GM18505 (cell line): ENCODE measurements around the gene TRNT1.

ENCODE experiments used
- ATAC-seq: cut with Tn5 transposase; IDR thresholded peaks from one replicate; pipeline ENCODE4 v1.9.1; 2021; ENCODE audit not compliant: unreplicated experiment
- POLR2A ChIP-seq: IDR thresholded peaks from 4 replicates; pipeline ENCODE4 v1.6.1; 2011; ENCODE audit warnings: borderline replicate concordance; ENCODE audit not compliant: insufficient read depth, insufficient read length; ENCODE audit errors: extremely low read depth

Gene TRNT1

DNA sequence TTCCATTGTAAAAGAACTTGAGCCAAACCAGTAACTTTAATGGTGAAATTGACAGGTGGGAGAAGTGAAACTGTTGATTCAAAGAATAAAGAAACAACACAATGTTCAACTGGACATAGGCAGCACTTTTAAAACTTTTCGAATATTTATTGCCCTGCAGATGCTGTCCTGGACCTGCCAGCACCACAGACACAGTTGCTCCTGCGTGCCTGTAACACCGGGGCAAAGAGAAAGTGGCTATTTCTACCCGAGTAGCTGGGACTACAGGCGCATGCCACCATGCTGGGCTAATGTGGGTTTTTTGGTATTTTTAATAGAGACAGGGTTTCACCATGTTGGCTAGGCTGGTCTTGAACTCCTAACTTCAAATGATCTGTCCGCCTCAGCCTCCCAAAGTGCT lies 24.0 kb upstream of the TRNT1 start:
- no peak for ATAC-seq
- no peak for TF ChIP-seq POLR2A

DNA sequence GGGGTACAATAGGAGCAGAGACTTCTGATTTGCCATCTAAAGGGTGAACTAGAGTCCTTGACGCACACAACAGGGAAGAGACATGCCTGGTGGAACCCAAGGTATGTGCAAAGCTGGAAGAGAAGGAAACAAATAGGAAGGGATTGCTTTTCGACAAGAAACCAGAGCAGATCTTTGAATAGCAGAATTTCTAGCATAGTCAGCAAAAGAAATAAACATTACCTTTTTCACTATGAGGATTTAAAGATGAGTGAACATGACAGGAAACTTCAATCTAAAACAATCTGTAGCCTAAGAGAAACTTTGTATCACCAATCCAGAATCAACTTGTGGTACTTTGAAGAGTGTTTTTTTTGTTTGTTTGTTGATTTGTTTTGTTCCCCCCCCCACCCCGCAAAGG lies 21.5 kb upstream of the TRNT1 start:
- no peak for ATAC-seq
- no peak for TF ChIP-seq POLR2A

DNA sequence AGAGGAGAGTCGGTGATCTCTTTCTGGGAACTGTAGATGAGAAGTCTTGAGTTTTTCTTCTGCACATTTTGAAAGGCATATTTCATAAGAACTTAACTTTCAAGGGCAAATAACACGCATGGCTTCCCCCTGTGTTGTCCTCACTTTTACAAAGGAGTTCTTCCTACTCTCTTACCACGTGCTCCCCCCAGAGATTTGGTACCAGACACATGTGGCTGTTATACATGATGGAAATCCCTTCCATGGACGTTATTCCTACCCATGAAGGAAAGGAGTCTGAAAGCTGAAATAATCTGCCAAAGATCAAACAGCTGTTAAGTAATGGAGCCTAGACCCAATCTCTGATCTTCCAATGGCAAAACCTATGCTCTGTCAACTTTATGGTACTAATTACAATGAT lies 20.9 kb upstream of the TRNT1 start:
- TF ChIP-seq POLR2A = no peak
- ATAC-seq = no peak

DNA sequence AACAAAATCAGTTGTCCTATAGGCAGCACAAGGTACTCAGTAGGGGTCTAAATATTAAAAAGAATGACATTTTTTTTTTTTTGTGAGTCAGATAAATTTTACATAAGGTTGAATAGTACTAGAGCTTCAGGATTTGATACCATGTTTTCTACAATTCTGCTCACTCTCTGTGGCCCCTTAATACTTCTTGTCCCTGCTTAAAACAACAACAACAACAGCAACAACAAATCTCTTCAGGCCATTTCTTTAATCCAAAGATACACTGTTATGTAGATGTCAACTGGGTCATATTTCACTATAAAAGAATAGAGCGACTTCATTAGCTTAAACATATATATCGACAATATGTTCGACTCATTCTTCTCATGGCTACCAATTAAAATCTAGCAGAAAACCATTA lies 19.6 kb upstream of the TRNT1 start:
- ATAC-seq = no peak
- no peak for TF ChIP-seq POLR2A

DNA sequence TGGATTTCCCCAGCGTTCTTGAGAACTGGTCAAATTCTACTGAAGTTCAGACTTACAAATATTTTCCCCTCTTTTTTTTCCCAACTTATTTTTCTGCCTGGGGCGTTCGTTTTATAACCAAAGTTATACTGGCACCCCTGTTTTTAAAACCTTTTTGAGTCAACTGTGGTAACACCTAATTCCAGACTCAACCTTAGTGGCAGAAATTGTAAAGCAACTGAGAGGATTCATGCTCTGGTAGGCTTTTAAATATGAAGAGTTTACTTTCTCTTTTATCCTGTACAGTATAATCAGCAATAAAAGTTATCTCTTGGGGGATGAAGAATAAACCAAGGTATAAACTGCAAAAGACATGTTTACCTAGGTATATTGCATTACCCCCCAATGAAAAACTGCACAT lies 18.9 kb upstream of the TRNT1 start:
- TF ChIP-seq POLR2A = no peak
- peak; percentile 32 for ATAC-seq

DNA sequence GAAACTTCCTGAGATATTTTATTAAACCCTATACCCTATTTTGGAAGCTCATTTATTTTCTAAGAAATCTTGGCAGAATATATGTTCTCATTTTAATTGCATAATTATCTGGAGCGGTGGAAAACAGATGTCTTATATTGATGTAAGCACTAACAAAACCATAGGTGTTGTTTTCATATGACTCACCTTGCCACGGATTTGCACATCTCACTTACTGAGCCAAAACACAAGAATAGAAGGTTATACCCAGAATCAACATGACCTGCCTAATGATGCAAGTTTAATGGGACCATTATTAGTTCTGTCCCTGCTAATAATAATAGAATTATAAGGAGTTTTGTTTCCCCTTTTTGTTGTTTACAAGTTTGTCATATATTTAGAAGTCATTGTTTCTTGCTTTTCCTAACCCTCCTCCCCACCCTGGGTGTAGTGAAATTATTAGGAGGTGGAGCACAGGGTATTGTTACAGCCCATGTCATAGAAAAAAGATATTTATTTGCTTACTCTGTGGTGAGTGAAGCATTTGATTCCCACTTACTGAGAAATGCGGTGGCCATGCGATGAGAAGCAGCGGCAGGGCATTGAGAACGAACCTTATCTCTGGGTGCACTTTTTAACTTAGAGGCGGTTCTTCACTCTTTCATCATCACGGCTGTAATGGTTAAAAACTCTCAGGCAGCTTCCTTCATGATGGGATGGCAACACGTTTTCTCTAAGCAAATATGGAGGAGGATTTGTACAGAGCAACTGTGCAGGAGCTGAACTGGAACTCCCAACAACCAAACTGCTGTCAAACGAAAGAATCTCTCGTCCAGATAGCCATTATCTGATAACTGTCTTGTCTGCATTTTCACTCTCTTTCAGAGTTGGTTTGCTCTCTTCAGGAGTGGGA lies 17.1 kb upstream of the TRNT1 start:
- ATAC-seq = peak; percentile 73
- no peak for TF ChIP-seq POLR2A

DNA sequence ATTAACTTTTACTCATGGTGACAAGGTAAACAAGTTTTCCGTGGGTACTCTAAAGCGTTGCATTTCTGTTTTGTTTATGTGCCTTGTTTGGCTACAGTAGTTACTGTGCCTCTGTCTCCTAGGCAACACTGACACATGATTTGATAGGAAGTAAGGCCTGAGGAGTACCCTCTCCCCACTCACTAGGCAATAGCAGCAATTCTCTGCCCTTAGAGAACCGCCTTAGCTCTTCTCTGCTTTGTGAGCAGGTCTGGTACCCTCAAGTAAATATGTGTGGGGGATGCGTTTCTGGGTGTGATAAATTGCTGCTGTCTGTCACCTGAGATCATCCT lies 16.5 kb upstream of the TRNT1 start, which contains the start of gene IL5RA:
IL5RA (minus strand) TSS at position 76 of the 332 bp plus-strand sequence. CDS start 5,390 bp downstream, outside the sequence.
- peak; percentile 61 for ATAC-seq
- no peak for TF ChIP-seq POLR2A

DNA sequence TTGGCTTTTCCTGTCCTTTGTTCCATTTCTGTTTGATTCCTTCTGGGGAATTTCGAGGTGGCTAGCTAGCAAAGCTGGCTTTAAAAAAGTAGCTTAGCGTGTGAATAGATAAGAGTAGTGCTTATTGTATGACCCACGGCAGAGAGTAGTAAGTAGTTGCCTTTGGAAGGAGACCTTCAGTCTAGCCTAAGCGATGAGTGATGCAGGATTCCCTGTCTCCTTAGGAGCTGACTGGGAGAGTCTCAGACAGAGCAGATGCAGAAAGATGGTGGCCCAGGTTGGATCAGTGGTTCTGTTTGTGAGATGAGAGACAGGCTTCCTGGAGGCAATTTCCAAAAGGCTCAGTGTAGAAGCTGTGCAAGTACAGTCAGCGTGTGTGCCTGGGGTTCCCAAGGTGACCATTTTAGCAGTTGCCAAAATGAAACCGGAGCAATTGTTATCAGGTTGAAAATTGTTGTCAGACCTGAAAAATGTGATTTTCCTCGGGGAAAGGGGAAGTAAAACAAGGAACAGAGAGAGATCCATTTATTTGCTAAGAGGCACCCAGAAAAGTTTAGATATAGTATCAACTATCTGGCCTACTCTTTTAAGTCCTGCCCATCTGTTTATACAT lies 15.9 kb upstream of the TRNT1 start:
- no peak for TF ChIP-seq POLR2A
- peak; percentile 36 for ATAC-seq

DNA sequence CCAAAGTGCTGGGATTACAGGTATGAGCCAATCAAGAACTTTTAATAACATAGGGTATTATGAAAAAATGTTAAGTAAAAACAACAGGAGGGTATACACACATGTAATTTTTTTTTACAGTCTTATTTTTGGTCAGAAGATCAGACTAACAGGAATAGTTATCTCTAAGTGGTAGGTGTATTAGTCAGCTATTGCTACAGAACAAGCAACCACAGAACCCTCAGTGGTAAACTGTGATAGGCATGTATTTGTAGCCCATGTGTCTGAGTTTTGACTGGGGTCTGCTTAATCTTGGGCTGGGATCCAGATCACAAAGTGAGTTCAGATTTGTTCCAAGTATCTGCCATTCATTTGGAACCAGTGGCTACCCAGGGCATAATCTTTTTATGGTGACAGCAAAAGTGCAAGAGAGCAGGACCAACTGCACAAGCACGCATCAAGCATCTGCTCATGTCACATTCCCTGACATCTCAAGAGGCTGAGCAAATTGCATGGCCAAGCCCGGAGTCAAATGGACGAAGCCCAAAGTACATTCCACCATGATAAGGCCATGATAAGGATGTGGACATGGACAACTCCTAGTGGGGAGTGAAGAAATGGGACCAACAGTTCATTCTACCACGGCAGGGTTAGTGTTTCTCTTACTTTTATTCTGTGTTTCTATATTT lies 13.6 kb upstream of the TRNT1 start:
- ATAC-seq = no peak
- TF ChIP-seq POLR2A = no peak

DNA sequence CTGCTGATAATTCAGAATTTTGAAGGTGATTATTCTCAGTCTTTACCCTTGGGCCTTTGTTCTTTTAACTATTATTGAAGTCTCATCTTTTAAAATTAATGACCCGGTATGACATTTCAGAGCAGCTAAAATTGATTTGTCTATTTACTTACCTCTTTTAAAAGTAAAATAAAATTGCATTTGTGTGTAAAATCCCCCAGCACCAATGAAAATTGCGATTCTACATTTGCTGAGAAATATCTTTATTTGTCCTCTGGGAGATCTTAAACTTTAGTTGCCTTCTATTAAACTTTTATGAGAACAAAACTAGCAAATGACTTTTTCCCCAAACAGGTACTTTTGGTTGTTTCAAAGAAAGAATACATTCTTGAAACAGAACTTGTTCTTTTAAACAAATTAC lies 9.1 kb upstream of the TRNT1 start:
- no peak for ATAC-seq
- no peak for TF ChIP-seq POLR2A

DNA sequence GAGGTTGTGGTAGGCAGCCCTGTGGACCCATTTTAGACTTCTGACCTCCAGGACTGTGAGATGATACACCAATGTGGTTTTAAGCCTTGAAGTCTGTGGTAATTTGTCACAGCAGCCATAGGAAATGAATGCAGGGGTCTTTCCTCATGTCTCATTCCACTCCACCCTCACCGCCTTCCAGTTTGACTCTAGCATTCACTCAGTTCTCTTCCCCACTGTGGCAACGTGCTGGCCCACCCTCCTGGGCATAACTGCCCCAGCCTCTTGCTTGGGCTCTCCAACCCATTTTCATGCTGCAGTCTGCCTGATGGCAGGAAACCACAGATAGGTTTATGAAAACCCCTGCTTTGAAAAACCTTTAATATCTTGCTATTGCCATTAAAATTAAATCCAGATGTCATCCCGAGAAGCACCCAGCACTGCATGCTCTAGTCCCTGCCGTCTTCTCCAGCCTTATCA lies 7.3 kb upstream of the TRNT1 start:
- no peak for TF ChIP-seq POLR2A
- no peak for ATAC-seq

DNA sequence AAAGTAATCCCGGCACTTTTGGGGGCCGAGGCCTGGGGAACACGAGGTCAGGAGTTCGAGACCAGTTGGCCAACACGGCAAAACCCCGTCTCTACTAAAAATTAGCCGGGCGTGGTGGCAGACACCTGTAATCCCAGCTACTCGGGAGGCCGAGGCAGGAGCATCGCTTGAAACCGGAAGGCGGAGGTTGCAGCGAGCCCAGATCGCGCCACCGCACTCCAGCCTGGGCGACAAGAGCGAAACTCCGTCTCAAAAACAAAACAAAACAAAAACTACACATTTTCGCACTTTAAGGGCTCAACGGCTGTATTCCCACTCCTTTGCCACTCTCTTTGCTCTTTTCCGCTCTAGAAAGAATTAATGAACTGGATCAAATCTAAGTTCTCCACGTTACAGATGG lies 763 bp upstream of the TRNT1 start:
- TF ChIP-seq POLR2A = no peak
- no peak for ATAC-seq

DNA sequence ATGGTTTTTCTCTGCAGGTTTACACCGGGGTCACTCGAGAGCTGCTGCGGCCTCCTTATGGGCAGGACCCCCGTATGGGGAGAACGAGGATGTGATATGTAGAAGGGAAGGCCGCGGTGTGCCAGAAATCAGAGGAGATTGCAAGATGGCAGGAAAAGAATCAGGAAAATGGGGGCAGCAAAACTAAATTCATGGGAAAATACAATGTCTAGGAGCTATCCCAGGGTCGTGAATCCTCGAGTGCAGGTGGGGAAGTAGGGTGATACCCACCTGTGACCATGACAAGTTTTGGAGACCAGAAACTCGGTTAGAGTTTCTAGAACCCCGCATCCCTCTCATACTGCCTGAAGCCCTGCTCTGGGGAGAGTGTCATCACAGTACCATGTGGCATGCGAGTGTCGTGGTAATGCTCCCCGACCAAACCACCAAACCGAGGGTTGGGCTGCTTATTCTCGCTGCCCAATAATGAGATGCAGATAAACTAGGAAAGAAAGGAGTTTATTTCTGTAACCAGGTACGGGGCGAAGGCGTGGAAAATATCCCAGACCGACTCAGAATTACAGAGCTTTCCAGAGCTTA lies 781 bp downstream of the TRNT1 start:
- ATAC-seq = no peak
- TF ChIP-seq POLR2A = peak; percentile 39
